WTC11 (cell line): ENCODE data around the gene HLF. TPM values are rescaled to one million over a fixed set of nuclear protein-coding genes. Genes with fewer than 3 reads are reported as not detected.

Experiments
- ATAC-seq: fragments of 200-7000 bp; cut with Tn5 transposase; 2 replicates; pipeline ENCODE4 v1.10.0; 2021; ENCODE audit warnings: mild to moderate bottlenecking, moderate library complexity
- CTCF ChIA-PET: fragments of 300-600 bp; sonication (Branson Sonifier 250); formaldehyde crosslinking; loops from one replicate; lab custom pipeline; 2021; ENCODE audit warnings: antibody characterized with exemption; lab: Charles Lee
- POLR2A ChIA-PET: fragments of 350-600 bp; sonication (Branson Sonifier 250); formaldehyde crosslinking; loops from one replicate; lab custom pipeline; 2021; ENCODE audit warnings: antibody characterized with exemption; lab: Charles Lee
- DNase-seq: peaks from one replicate; pipeline ENCODE4 v3.0.0; 2021; ENCODE audit warnings: low spot score
- H3K27ac Mint-ChIP-seq: 2 replicates; pipeline ENCODE4 v1.8.0; 2021; ENCODE audit warnings: mixed read lengths
- H3K27me3 Mint-ChIP-seq: 2 replicates; pipeline ENCODE4 v1.8.0; 2021; ENCODE audit warnings: low read depth, mild to moderate bottlenecking, moderate library complexity, mixed read lengths
- H3K36me3 Mint-ChIP-seq: 2 replicates; pipeline ENCODE4 v1.8.0; 2021; ENCODE audit warnings: mixed read lengths
- H3K4me1 Mint-ChIP-seq: 2 replicates; pipeline ENCODE4 v1.8.0; 2022; ENCODE audit warnings: mixed read lengths
- H3K4me3 Mint-ChIP-seq: 2 replicates; pipeline ENCODE4 v1.8.0; 2021; ENCODE audit warnings: mild to moderate bottlenecking, moderate library complexity, mixed read lengths
- H3K9me3 Mint-ChIP-seq: 2 replicates; pipeline ENCODE4 v1.8.0; 2021; ENCODE audit warnings: mixed read lengths
- ARID4B ChIP-seq: sonication (generic); formaldehyde crosslinking; IDR thresholded peaks from 2 replicates; pipeline ENCODE4 v1.8.0; 2023; ENCODE audit warnings: missing genetic modification reagents, mild to moderate bottlenecking, borderline replicate concordance
- ATF1 ChIP-seq: sonication (generic); formaldehyde crosslinking; IDR thresholded peaks from 2 replicates; pipeline ENCODE4 v1.8.1; 2023; ENCODE audit warnings: mild to moderate bottlenecking, moderate library complexity, missing genetic modification reagents
- ATF6 ChIP-seq: sonication (generic); formaldehyde crosslinking; IDR thresholded peaks from 2 replicates; pipeline ENCODE4 v1.8.1; 2023; ENCODE audit warnings: mild to moderate bottlenecking, missing genetic modification reagents
- CREB1 ChIP-seq: sonication (generic); formaldehyde crosslinking; IDR thresholded peaks from 2 replicates; pipeline ENCODE4 v1.8.0; 2023; ENCODE audit warnings: mild to moderate bottlenecking, missing genetic modification reagents
- E2F5 ChIP-seq: sonication (generic); formaldehyde crosslinking; IDR thresholded peaks from 2 replicates; pipeline ENCODE4 v1.8.1; 2022; ENCODE audit warnings: mild to moderate bottlenecking, moderate library complexity, missing genetic modification reagents
- EMX1 ChIP-seq: fragments of 250-450 bp; sonication (Bioruptor Pico); IDR thresholded peaks from 2 replicates; pipeline ENCODE4 v1.8.0; 2021; ENCODE audit warnings: mild to moderate bottlenecking
- ERG ChIP-seq: fragments of 250-450 bp; sonication (Bioruptor Pico); IDR thresholded peaks from 2 replicates; pipeline ENCODE4 v1.8.0; 2021; ENCODE audit warnings: mild to moderate bottlenecking
- ETV6 ChIP-seq: sonication (generic); formaldehyde crosslinking; IDR thresholded peaks from 2 replicates; pipeline ENCODE4 v1.8.1; 2022; ENCODE audit warnings: mild to moderate bottlenecking, missing genetic modification reagents
- FOXK1 ChIP-seq: sonication (generic); formaldehyde crosslinking; IDR thresholded peaks from 2 replicates; pipeline ENCODE4 v1.8.0; 2022; ENCODE audit warnings: mild to moderate bottlenecking, moderate library complexity, missing genetic modification reagents
- GABPB1 ChIP-seq: sonication (generic); formaldehyde crosslinking; IDR thresholded peaks from 2 replicates; pipeline ENCODE4 v1.8.1; 2023; ENCODE audit warnings: mild to moderate bottlenecking, missing genetic modification reagents
- MLX ChIP-seq: sonication (generic); formaldehyde crosslinking; IDR thresholded peaks from 2 replicates; pipeline ENCODE4 v1.8.1; 2023; ENCODE audit warnings: mild to moderate bottlenecking, missing genetic modification reagents, moderate library complexity
- NFATC4 ChIP-seq: fragments of 250-450 bp; sonication (Bioruptor Pico); IDR thresholded peaks from 2 replicates; pipeline ENCODE4 v1.9.0; 2021; ENCODE audit warnings: mild to moderate bottlenecking
- NR3C1 ChIP-seq: sonication (generic); formaldehyde crosslinking; conservative IDR thresholded peaks from 2 replicates; pipeline ENCODE4 v1.8.1; 2023; ENCODE audit warnings: low read depth, mild to moderate bottlenecking, missing genetic modification reagents
- RELA ChIP-seq: sonication (generic); formaldehyde crosslinking; IDR thresholded peaks from 2 replicates; pipeline ENCODE4 v1.8.1; 2022; ENCODE audit warnings: missing genetic modification reagents, mild to moderate bottlenecking, borderline replicate concordance
- SP1 ChIP-seq: sonication (generic); formaldehyde crosslinking; conservative IDR thresholded peaks from 2 replicates; pipeline ENCODE4 v1.8.1; 2022; ENCODE audit warnings: missing genetic modification reagents
- STAT6 ChIP-seq: sonication (generic); formaldehyde crosslinking; conservative IDR thresholded peaks from 2 replicates; pipeline ENCODE4 v1.8.1; 2023; ENCODE audit warnings: mild to moderate bottlenecking, low read depth, missing genetic modification reagents, moderate library complexity
- TCF7 ChIP-seq: sonication (generic); formaldehyde crosslinking; IDR thresholded peaks from 2 replicates; pipeline ENCODE4 v1.8.0; 2022; ENCODE audit warnings: mild to moderate bottlenecking, low read depth, missing genetic modification reagents, moderate library complexity
- ZNF232 ChIP-seq: sonication (generic); formaldehyde crosslinking; IDR thresholded peaks from 2 replicates; pipeline ENCODE4 v1.8.0; 2022; ENCODE audit warnings: mild to moderate bottlenecking, missing genetic modification reagents
- ZNF671 ChIP-seq: fragments of 250-450 bp; sonication (Bioruptor Pico); IDR thresholded peaks from 2 replicates; pipeline ENCODE4 v1.8.0; 2021; ENCODE audit warnings: mild to moderate bottlenecking
- total RNA-seq: library from RNA; stranded (reverse); gene quantifications from 3 replicates; pipeline ENCODE4 v1.2.3, GENCODE V29; 2021

Gene HLF
- total RNA-seq, 1 experiment from 2014 or later = 0.31 TPM

GRCh38 chr17:55278173-55278961 lies 13.6 kb downstream of the HLF start:
- H3K27ac Mint-ChIP-seq = no peak overlapping the region
- H3K4me1 Mint-ChIP-seq = peaks cover 1% of the 10 kb centered on the region; the same call in 1 of the 2 replicates
- ATAC-seq (no peak), DNase-seq (no peak)
- no peaks in the 10 kb centered on the region for H3K9me3 Mint-ChIP-seq
- no peaks in the 10 kb centered on the region for H3K27me3 Mint-ChIP-seq
- no peak overlapping the region for H3K4me3 Mint-ChIP-seq
- POLR2A ChIA-PET = no interaction called here
- CTCF ChIA-PET = no interaction called here
- H3K36me3 Mint-ChIP-seq = no peaks in the 10 kb centered on the region
- TF ChIP-seq NR3C1 (CRISPR knock-in tag) (no peak), ZNF232 (no peak), EMX1 (CRISPR knock-in tag) (no peak), ATF1 (CRISPR knock-in tag) (no peak), TCF7 (CRISPR knock-in tag) (no peak), SP1 (no peak), ETV6 (CRISPR knock-in tag) (no peak), E2F5 (CRISPR knock-in tag) (no peak)
- TF ChIP-seq, all 79 proteins: peak for 0

GRCh38 chr17:55279203-55279602 lies 14.4 kb downstream of the HLF start:
- ChIA-PET CTCF (no interaction called here), POLR2A (no interaction called here)
- Mint-ChIP-seq H3K4me1 (peaks cover 7% of the 10 kb centered on the region), H3K27me3 (no peaks in the 10 kb centered on the region), H3K4me3 (no peak overlapping the region), H3K27ac (no peak overlapping the region), H3K9me3 (no peaks in the 10 kb centered on the region), H3K36me3 (no peaks in the 10 kb centered on the region)
- no peak for DNase-seq
- no peak for ATAC-seq
- no peak for TF ChIP-seq ZNF671 (CRISPR knock-in tag)
- no peak for TF ChIP-seq STAT6
- no peak for TF ChIP-seq MLX (CRISPR knock-in tag)
- no peak for TF ChIP-seq ERG (CRISPR knock-in tag)
- TF ChIP-seq ARID4B (CRISPR knock-in tag) = no peak
- TF ChIP-seq ATF6 (CRISPR knock-in tag) = no peak
- no peak for TF ChIP-seq RELA (CRISPR knock-in tag)
- TF ChIP-seq CREB1 (CRISPR knock-in tag) = no peak
- no peak for TF ChIP-seq ATF1 (CRISPR knock-in tag)
- TF ChIP-seq ZNF232 = no peak
- TF ChIP-seq TCF7 (CRISPR knock-in tag) = no peak
- TF ChIP-seq FOXK1 (CRISPR knock-in tag) = no peak
- no peak for TF ChIP-seq GABPB1
- TF ChIP-seq NFATC4 (CRISPR knock-in tag) = no peak
